SIG-M5 treated with dmso at 0.1 percent for 504 hours (cell line): ENCODE data around the gene OXER1.
"Not testable (repeated sequence)": the region's sequence is repeated elsewhere in the genome, so short reads cannot be mapped to it uniquely, and the experiment has no call there.

ENCODE experiments used
- DNase-seq: peaks from one replicate; lab custom pipeline; 2025; ENCODE audit not compliant: unreplicated experiment; lab: John Stamatoyannopoulos, UW

Gene OXER1

DNA sequence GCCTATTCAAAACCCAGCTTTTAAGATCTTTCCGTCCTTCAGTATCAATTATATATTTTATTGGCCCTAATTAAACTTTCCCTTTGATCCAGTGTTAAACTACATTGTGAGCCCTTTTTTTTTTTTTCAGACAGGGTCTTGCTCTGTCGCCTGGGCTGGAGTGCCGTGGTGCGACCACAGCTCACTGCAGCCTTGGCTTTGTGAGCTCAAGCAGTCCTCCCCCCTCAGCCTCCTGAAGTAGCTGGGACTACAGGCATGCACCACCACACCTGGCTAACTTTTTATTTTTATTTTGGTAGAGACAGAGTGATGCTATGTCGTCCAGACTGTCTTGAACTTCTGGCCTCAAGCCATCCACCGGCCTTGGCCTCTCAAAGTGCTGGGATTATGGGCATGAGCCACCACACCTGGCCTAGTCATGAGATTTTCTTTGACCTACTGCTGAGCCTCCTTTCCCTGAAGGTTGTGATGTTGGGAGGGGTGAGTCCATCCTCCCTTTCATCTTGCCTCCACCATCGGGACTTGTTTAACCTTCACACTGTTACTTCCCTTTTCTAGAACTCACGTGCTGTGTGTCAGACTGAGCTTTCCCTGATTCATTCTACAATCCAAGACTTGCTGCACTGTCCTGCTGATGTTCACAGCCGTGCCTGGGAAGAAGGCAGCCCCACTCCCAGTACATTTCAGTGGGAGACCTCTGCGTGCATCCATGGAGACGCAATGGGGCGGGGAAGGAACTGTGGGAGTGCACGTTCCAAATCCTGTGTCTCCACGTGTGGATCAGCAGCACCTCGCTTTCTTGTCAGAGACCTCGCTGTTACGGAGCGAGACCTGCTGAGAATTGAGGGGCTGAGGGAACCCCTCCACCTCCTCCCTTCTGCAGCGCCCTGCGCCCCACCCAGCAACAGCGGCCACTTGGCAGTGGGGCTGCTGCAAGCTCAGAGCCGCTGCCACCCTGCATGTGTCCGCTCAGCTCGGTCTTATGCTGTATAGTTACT, 10.8 kb downstream of the OXER1 start:
- DNase-seq = peak; percentile 74

DNA sequence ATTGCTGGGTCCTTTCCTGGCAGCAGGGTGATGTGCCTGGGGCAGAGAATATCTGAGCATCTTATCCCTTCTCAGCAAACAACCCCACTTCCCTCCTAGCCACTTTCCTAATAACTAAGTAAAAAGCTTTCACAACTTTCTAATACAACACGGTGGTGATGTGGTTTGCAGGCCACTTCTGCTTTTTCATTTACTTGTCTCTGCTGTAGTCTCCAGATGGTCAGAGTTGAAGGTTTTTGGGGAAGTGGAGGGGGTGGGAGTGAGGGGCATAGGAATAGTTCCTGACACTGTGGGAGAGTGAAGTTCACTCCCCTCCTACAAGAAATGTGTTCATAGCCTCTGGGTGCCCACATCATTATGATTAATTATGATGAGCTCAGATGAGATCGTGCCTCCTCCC, 11.6 kb downstream of the OXER1 start:
- peak; percentile 99 for DNase-seq

DNA sequence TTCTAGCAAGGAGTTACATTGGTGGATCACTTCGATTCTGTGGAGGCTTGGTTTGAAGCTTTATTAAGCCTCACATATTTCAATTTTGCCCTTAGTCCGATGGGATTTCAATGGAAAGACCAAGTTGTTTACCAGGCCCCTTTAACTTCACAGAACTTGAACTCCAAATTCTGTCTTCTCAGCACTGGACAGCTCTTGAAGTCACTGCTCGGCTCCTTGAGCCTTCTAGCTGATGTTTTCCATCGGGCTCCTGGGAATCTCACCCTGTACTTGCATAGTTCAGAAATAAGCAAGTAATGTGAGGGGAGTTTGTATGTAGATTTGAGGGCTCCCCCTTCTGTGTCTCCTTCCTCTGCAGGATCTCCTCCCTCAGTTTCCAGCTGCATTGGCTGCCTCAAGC, 15.1 kb downstream of the OXER1 start:
- no peak for DNase-seq

DNA sequence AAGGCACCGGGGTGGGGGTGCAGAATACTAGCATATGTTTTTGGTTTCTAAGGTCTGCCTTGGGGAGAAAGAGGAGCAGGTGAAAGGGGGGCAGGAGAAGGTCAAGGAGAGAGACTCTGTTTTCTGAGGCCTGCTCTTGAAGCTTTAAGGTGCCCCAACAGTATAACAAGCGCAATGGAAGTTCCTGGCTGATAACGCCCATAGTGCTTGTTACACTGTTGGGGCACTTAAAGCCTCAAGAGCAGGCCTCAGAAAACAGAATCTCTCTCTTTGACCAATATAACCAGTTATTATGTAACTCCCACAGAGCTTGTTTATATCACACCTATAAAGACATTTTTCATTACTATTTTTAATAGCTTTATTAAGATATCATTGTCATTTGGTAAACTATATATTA, 16.5 kb downstream of the OXER1 start:
- no peak for DNase-seq

DNA sequence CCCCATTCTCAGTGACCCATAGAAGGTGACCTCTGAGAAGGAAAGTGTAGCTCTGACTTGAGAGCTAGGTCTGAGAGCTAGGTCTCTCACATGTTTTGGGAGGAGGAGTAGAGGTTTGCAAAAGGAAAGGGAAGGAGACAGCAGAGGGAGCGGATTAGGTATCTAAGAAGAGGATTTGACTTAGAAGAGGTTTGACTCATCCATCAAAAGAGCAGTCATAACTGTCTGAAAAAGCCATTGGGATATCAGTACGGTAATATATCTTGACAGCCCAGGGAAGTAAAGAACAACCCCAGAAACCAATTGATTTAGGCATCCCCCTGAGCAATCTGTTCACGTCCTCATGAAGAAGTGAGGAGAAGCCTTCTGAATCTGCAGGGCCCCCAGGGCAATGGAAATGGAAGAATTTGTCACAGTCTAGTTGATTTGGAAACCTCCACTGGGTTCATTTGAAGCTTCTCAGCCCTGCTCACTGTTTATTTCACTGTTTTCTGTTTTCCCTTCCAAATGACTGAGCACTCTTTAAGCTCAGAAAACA, 19.3 kb downstream of the OXER1 start:
- no peak for DNase-seq

DNA sequence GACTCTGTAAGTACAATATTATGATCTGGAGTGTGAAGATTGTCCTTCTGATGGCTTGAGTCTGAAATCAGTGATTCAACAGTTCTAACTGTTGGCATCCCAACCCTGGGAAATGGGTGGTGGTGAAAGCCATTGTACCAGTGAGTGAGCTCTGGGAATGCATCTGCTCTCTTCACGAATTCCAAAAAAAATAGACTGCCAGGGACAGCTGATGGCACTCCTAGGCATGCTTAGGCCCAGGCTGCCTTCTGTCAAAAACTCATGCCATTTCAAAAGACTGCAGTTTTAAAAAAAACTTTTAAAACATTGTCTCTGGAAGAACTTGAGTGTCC, 20.3 kb downstream of the OXER1 start:
- DNase-seq = no peak

DNA sequence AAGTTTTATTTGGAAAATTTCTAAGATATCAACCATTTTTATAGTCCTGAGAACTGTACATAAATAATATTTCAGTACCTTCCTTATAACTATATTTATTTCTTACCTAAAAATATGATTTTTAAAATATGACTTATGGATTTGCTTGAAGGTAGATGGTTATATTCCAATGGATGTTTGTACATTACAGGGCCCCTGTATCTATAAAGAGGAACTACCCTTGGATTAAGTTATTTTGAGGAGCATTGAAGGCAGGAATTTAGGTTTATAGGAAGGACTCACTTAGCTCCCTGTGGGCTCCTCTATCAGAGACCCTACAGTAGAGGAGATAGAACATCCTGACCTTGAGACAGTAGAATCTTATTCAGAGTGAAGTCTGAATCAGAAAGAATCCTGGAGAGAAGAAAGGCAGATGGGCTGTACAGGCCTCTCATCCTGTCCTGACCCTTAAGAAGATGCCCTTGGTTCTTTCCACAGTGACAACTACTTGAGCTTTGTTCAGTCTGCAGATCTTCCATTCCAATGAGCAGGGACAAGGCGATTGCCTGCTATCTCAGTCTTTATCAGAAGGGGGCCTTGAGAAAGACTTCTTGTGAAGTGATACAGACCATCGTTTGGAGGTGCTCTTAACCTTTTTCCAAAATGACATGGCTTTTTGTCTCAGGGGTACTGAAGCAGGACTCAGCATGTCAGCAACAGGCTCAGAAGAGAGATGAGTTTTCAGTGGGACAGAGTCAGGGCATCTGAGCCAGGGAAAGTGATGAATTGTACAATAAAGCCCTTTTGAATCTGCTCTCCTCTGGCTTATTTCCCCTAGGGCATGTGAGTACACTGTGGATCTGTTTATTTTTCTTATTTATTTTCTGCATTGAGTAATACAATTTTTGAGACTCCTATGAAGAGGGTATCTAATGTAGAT, 20.9 kb downstream of the OXER1 start:
- DNase-seq = no peak

DNA sequence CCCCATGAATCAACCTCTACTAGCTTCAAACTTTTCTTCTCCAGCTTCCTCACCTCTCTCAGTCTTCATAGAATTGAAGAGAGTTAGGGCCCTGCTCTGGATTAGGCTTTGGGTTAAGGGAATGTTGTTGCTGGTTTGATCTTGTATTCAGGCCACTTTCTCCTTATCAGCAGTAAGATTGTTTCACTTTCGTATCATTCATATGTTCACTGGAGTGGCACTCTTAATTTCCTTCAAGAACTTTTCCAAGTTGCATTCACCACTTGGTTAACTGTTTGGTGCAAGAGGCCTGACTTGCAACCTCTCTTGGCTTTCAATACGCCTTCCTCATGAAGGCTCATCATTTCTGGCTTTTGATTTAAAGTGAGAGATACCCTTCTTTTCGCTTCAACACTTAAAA, 22.8 kb downstream of the OXER1 start:
- DNase-seq = no peak

DNA sequence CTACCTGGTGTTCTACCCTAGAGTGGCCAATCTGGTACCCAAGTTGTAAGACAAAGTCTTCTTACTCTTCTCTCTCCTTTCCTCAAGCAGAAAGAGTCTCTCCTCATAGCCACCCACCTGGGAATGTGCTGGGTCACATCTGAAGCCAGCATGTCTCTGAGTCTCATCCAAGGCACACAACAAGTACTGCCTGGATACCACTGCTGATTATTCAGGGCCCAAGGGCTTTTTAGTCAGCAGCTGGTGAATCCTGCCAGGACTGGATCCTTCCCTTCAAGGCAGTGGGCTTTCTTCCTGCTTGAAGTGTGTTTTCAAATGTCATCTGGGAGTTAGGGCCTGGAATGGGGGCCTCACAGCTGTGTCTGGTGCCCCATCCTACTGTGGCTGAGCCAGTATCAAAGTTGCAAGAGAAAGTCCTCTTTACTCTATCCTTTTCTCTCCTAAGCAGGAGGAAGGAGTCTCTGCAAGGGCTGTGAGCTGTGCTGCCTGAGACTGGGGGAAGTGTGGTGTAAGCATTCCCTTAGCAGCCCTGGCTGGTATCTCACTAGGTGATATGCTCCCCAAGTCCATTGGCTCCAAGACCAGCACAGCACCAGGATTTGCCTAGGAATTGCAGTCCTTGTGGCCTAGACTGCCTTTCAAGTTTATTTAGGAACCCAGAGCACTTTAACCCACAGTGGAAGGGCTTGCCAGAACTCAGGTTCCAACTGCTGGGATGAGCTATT, 27.2 kb downstream of the OXER1 start:
- no peak for DNase-seq

DNA sequence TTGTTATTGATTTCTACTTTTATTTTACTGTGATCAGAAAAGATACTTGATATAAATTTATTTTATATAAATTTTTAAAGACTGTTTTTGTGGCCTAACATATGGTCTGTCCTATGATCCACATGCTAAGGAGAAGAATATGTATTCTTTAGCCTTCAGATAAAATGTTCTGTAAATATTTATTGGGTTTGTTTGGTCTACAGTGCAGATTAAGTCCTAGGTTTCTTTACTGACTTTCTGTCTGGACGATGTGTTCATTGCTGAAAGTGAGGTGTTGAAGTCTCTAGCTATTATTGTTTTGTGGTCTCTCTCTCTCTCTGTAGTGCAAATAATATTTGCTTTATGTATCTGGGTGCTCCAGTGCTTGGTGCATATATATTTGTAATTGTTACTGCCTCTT, 30.1 kb downstream of the OXER1 start:
- no peak for DNase-seq

DNA sequence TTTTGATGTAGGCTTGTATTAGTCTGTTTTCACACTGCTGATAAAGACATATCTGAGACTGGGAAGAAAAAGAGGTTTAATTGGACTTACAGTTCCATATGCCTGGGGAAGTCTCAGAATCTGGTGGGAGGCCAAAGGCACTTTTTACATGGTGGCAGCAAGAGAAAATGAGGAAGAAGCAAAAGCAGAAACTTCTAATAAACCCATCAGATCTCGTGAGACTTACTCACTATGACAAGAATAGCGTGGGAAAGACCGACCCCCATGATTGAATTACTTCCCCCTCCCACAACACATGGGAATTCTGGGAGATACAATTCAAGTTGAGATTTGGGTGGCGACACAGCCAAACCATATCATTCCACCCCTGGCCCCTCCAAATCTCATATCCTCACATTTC, 32.6 kb downstream of the OXER1 start:
- not testable (repeated sequence) for DNase-seq

DNA sequence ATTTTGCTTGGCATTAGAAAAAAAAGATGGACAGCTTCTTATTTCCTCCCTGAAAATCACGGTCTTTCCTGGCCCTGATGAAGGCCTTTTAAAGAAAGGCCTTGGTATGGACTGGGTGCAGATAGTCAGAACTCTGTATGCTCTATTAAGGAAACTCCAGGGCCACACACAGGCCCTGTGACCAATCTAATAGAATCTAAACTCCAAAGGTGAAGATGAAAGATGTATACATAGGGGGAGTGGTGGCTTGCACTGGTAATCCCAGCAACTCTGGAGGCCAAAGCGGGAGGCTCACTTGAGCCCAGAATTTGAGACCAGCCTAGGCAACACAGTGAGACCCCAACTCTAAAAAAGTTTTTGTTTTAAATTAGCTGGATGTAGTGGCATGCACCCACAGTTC, 37.3 kb downstream of the OXER1 start:
- no peak for DNase-seq

DNA sequence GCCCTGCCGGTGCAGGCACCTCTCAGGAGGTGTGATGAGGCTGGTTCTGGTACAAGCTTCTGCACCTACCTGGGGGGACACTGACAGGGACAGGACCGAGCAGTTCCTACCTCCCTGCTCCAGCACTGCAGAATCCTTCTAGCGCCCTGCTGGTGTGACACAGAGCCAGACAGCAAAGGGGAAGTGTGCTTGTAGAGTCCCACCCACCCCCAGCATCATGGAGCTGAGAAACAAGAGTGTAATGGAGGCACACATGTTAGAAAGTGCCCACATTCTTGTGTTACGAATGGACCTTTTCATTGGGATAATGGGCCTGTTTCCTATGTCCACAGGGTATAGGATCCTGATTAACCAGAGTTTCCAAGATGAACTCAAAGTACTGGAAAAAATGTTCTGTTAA, 38.3 kb downstream of the OXER1 start:
- DNase-seq = peak; percentile 63

DNA sequence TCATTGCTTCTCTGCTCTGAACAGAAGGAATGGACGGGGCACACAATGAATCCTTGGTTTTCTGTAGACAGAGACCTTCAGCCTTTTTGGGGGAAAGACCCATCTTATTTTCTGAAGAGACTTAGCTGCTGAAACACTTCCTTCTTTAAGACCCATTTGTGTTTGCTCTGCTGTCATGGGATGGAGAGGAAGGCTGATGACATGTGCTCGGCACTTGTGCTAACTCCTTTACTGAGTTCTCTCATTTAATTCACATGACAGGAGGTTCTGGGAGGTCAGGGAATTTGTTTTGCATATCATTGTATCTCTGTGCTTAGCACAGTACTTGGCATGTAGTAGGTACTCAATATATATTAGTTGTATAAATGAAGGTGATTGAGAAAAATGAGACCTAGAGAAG, 39.0 kb downstream of the OXER1 start:
- no peak for DNase-seq

DNA sequence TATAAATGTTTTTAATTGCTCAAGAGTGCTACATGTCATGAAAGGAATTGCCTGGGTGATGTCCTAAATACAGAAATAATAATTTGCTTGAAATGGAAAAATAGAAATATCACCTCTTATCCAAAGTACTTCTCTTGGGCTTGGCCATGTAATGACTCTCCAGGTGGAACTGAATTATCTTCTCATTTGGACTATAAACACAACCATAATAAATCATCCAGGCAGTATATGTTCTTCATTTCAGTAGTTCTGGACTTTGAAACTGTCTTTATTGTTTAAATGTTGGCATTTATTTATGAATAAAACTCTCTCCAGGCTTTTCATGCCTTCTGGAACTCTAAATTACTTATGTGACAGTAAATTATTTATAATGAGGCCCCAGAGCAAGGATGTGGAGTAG, 40.5 kb downstream of the OXER1 start:
- no peak for DNase-seq

DNA sequence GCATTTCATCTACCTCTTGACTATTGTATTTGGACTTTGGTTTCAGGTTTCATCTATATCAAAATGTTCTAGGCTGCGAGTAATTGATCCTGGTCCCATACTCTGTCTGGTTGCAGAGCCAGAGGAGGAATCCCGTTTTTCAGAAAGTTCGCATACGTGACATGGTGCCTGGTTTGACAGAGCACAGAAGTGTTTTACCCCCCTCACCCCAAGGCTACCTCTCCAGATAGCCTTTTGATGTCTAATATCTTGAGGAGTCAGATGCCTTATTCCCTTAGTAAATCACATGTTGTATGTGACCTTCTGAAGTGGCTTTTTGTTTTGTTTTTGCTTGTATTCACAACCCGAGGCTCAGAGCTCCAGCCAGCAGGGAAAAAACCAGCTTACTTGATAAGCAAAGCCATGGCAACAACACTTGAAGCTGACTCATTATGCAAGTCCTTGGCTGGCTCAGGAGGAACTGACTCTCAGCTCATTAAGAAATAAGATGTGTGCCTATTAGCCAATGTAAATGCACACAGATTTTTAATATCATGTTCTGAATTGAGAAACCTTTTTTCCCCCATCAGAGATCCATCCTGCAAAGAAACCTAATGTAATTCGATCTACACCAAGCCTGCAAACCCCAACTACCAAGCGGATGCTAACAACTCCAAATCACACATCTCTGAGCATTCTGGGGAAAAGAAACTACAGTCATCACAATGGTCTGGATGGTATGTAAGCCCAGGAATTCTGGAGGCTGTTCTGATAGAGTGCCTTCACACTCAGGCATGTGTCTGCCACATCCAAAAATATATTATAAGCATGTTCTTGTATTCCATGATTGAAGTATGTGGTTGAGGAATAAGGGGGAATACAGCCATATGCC, 41.4 kb downstream of the OXER1 start:
- peak; percentile 86 for DNase-seq

DNA sequence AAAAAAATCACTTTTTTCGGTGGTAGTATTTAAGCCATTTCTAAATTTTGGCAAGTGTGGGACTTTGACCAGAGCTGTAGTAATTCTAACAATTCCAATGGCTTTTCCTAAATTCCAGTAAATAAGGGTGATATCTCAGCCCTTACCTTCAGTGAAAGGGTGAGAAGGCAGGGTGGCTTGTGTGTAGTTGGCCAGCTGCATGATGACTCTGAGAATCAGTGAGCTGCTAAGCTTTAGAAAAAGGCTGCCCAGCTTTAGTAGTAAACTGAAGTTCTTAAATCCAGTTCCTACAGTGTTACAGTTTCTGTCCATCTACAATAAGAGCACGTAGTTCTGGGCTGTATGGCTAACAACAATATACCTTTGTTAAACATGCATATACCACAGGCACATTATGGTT, 42.0 kb downstream of the OXER1 start:
- no peak for DNase-seq

DNA sequence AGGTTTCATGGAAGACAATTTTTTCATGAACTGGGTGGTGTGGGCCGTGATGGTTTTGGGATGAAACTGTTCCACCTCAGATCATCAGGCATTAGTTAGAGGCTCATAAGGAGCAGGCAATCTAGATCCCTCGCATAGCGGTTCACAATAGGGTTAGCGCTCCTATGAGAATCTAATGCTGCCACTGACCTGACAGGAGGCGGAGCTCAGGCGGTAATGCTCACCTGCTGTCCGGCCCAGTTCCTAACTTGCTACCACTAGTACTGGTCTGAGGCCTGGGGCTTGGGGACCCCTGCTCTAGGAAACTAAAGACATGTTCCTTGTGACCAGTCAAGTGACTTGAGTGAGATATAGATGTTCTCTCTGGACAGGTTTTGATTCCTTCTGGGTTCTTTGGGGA, 49.2 kb downstream of the OXER1 start:
- no peak for DNase-seq

DNA sequence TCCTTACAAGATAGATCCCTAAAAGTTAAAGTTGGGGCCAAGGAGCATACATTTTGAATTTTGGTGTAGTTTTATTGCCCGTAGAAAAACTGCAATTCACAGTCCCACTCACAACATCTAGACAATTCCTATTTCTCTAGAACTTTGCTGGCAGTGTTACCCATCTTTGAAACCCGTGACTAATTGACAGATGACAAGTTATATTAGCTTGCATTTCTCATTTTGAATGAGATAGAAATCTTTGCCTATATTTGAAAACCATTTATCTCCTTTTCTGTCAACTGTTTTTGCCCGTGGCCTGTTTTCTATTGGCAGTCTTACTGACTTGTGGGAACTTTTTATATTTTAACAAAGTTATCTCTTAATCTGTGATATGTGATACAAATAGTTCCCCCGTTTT, 50.0 kb downstream of the OXER1 start:
- DNase-seq = no peak

DNA sequence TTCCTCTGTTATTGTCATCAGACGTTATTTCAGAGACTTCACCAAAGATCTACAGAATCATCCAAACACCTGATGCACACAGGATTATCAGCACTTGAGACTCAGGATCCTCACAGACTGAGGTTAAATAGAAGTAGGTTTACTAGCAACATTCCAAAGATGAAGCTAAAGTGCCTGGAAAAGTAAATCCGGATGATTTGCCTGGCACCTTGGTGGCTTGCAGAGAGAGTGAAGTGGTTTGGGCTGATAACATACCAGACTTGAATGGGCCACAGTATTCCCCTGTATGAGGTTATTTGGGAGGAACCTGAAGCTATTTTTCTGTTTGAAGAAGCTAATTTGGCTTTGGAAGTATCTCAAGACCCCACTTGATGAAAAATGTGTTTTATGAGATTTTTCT, 51.0 kb downstream of the OXER1 start:
- DNase-seq = no peak
